ENCODE measurements around the gene CSK. TPM values are rescaled to one million over a fixed set of nuclear protein-coding genes. Genes with fewer than 3 reads are reported as not detected.

CSK gene
- 56.3 to 65.7 TPM (median 62.4 TPM) in 5 replicates for total RNA-seq (2022; extraction: Qiagen RNA extraction)

DNA sequence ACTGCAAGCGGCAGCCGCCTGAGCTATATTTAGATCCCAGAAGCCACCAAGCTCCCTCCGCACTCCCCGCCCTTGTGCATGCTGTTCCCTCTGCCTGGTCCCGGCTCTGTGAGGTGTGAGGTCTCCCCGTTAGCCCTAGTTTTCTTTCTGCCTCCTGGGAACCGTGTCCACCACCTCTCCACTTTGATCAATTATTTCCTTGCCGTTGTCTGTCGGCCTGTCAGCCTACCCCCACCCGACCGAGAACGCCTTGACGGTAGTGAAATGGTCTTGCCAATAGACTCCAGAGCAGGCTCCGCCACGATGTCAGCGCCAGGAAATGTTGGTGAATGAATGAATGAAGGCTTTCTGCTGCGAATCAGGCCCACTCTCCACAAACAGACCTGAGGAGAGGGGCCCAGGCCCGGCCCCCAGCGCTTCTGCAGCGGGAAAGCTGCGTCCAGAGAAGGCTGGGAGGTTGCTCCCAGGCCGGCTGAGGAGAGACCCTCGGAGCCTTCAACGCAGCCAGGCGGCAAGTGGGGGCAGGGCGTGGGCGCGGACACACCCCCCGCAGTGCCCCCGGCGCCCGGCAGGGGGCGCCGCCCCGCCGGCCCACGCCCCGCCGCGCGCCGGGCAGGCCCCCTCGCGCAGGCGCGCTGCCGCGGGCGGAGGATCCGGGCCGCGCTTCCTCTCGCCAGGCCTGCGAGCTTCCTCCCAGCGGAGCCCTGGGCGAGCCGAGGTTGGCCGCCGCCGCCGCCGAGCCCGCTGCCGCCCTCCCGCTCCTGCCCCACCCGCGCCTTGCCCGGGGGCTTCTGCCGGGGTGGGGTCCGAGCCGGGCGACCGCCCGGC lies at the start of gene CSK:
TSS of gene CSK (plus strand) at position 650 of the 828 bp plus-strand sequence. CDS start 16,218 bp downstream, outside the sequence.

GRCh38 chr15:74748322-74748946 lies 33.4 kb upstream of the CSK start, which contains the start of gene CYP1A2:
Gene CYP1A2 (plus strand): TSS chr15:74748845. CDS start chr15:74749739, 894 bp downstream.

DNA sequence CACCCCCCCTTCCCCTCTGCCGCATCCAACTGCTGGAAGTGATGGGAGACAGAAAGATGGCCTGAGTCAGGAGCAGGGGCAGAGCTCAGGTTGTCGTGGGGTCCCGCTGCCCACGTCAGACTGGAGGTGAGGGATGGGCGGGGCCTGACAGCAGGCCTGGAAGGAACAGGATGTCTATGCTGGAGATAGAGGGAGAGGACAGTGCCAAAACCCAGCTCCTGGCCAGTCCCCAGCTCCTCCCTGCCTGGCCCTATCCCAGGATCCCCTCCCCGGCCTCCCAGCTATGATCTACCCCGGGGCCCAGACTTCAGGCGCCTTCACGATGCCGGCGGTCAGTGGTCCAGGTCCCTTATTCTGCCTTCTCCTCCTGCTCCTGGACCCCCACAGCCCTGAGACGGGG lies 30.7 kb downstream of the CSK start, which contains the start of gene LMAN1L:
TSS of gene LMAN1L (plus strand) at position 303 of the 400 bp plus-strand sequence. CDS start at position 323, 20 bp downstream.

GRCh38 chr15:74826364-74826819 lies 44.5 kb downstream of the CSK start, which contains the start of gene CPLX3:
Gene CPLX3 (plus strand): TSS chr15:74826627. CDS start chr15:74826704, 77 bp downstream.

GRCh38 chr15:74842581-74843444 lies 60.9 kb downstream of the CSK start, which contains the start of gene ULK3:
Gene ULK3 (minus strand): TSS chr15:74843156. CDS start chr15:74843105, 51 bp downstream.

Other genes starting within 250 kb of the CSK start
- 2.8 to 3.3 TPM (median 3.0 TPM) in 5 replicates for gene ARID3B, start 240.9 kb upstream of the CSK start, total RNA-seq (2022; extraction: Qiagen RNA extraction)
- 26.5 to 45.1 TPM (median 34.8 TPM) in 5 replicates for gene CLK3, start 166.2 kb upstream of the CSK start, total RNA-seq (2022; extraction: Qiagen RNA extraction)
- gene EDC3, start 86.1 kb upstream of the CSK start, total RNA-seq (2022; extraction: Qiagen RNA extraction), result 18.0 to 23.2 TPM (median 21.9 TPM) in 5 replicates
- 1.2 to 2.2 TPM (median 1.6 TPM) in 5 replicates for gene CYP1A1, start 56.6 kb upstream of the CSK start, total RNA-seq (2022; extraction: Qiagen RNA extraction)
- not detected in 5 replicates for gene CYP1A2, start 33.2 kb upstream of the CSK start, total RNA-seq (2022; extraction: Qiagen RNA extraction)
- gene LMAN1L, start 30.8 kb downstream of the CSK start, total RNA-seq (2022; extraction: Qiagen RNA extraction), result not detected in 5 replicates
- gene CPLX3, start 44.5 kb downstream of the CSK start, total RNA-seq (2022; extraction: Qiagen RNA extraction), result 0.08 to 0.09 TPM in 2 of 5 replicates, not detected in the others
- 26.3 to 39.5 TPM (median 33.7 TPM) in 5 replicates for gene ULK3, start 61.1 kb downstream of the CSK start, total RNA-seq (2022; extraction: Qiagen RNA extraction)
- 54.9 to 66.9 TPM (median 64.2 TPM) in 5 replicates for gene SCAMP2, start 91.3 kb downstream of the CSK start, total RNA-seq (2022; extraction: Qiagen RNA extraction)
- 27.0 to 40.6 TPM (median 30.8 TPM) in 5 replicates for gene MPI, start 108.0 kb downstream of the CSK start, total RNA-seq (2022; extraction: Qiagen RNA extraction)
- gene FAM219B, start 124.8 kb downstream of the CSK start, total RNA-seq (2022; extraction: Qiagen RNA extraction), result 30.3 to 41.3 TPM (median 34.9 TPM) in 5 replicates
- 526 to 592 TPM (median 554 TPM) in 5 replicates for gene COX5A, start 156.0 kb downstream of the CSK start, total RNA-seq (2022; extraction: Qiagen RNA extraction)
- gene RPP25, start 174.7 kb downstream of the CSK start, total RNA-seq (2022; extraction: Qiagen RNA extraction), result 18.9 to 28.4 TPM (median 26.6 TPM) in 5 replicates
- 10.3 to 14.6 TPM (median 12.4 TPM) in 5 replicates for gene SCAMP5, start 213.5 kb downstream of the CSK start, total RNA-seq (2022; extraction: Qiagen RNA extraction)
- gene PPCDC, start 241.5 kb downstream of the CSK start, total RNA-seq (2022; extraction: Qiagen RNA extraction), result 18.0 to 21.6 TPM (median 18.2 TPM) in 5 replicates

Measured in A549 treated with Mapracorat at 1 μM for 4 hours (cell line).